Hematopoietic multipotent progenitor cell (in vitro differentiated cells): ENCODE results near the gene ZFP3. TPM values are rescaled to one million over a fixed set of nuclear protein-coding genes. Genes with fewer than 3 reads are reported as not detected.
"Not testable (repeated sequence)": the region's sequence is repeated elsewhere in the genome, so short reads cannot be mapped to it uniquely, and the experiment has no call there.

ENCODE experiments used
- DNase-seq, 3 donors: peaks; one replicate each; pipeline ENCODE4 v3.0.0-alpha.2; 2011 to 2015; ENCODE audit warnings: low read depth in 2 of 3, low spot score in 2 of 3
- small RNA-seq: library from RNA; depleted of rRNA; stranded (forward); fragments of <200 nt; gene quantifications from one replicate; pipeline ENCODE3, GENCODE V24; 2012
- total RNA-seq: library from RNA; depleted of rRNA; stranded (reverse); fragments of >200 nt; gene quantifications from one replicate; pipeline ENCODE4 v1.2.3, GENCODE V29; 2012

Gene ZFP3
- total RNA-seq, 1 donor: 1.3 TPM

DNA sequence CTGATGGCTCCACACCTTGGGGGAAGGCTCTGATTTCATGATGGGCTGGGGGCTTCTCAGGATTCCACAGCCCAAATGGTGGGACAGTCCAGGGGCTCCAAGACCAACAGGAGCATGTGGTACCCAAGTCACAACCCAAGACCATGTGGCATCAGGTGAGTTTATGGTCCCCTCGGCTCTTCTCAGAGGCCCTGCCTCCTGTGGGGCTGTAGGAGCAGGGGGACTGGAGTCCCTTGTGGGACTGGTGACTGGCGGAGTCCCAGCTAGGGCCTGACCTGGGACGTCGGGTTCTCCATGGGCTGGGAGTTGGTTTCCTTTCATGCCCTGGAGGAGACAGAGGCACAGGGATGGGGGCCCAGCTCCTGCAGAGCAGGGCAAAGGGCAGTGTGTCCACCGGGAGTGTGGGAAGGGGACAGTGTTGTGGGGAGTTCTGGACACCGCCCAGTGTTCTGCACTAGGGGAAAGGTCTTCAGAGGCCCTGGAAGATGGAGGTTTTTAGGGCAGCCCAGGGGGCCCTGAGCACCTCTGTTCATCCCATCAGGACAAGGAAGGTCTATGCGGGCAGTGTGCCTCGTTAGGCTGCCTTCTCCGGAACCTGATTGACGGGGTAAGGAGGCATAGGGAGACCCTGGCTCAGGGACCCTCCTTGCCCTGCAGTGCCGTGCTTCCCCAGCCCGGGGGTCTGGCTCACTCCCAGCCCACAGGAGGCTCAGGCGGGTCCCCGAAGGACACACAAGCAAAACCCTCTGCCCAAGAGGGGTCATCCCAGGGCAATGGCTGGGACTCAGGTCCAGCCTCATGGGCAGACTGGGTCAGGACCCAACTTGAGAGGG, 58.5 kb downstream of the ZFP3 start:
- DNase-seq: not testable (repeated sequence)

DNA sequence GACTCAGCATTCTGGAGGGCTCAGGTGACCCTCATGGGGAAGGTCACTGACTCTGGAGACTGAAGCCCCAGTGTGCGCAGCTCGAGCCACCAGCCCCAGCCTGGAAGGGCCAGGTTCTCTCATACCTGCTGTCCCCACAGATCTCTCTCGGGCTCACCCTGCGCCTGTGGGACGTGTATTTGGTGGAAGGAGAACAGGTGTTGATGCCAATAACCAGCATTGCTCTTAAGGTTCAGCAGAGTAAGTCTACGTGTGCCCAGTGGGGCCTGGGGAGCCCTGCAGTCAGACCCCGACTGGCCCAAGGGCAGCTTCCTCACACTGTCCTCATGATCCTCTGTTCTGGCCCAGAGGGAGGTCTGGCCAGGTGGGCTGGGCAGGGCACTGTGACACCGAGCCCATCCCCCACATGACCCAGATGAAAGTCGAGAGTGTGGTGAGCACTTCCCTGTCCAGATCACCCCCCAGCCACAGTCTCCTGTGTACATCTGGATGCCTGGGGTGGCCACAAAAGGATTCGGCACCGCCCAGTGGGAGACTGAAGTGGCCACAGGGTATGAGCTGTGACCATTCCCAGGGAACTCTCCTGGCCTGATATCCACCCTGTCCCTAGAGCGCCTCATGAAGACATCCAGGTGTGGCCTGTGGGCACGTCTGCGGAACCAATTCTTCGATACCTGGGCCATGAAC, 59.4 kb downstream of the ZFP3 start:
- DNase-seq: not testable (repeated sequence)

DNA sequence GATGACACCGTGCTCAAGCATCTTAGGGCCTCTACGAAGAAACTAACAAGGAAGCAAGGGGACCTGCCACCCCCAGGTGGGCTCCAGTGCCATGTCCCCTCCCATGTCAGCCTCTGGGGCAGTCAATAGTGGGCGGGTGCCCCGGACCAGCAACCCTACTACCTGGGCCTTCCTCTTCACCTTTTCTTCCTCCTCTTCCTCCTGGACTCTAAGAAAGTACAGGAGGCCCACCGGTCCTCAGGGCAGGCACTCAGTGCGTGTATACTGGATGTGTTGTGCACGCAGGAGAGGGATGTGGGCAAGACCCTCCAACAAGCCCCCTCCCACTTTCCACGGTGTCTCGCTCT, 59.9 kb downstream of the ZFP3 start:
- DNase-seq: not testable (repeated sequence)

GRCh38 chr17:5138616-5139457, 60.6 kb downstream of the ZFP3 start:
- no peak for DNase-seq

DNA sequence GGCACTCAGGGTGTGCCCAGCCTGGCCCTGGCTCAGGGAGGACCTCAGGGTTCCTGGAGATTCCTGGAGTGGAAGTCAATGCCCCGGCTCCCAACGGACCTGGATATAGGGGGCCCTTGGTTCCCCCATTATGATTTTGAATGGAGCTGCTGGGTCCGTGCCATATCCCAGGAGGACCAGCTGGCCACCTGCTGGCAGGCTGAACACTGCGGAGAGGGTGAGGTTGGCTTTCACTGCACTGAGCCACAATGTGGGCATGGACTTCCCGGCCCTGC, 61.1 kb downstream of the ZFP3 start:
- DNase-seq: no peak

- DNase-seq: not testable (repeated sequence)
Measured at GRCh38 chr17:5142877-5143276, 64.6 kb downstream of the ZFP3 start.

Small RNA genes within 50 kb of the gene (small RNA-seq; reads per million reads assigned to genes)
- gene AC012146.4: not detected

Other genes starting within 250 kb of the ZFP3 start
- 21.0 TPM for gene MINK1, start 245.1 kb upstream of the ZFP3 start, total RNA-seq
- 18.3 TPM for gene C17orf107, start 178.9 kb upstream of the ZFP3 start, total RNA-seq
- gene CHRNE, start 175.4 kb upstream of the ZFP3 start, total RNA-seq: 5.4 TPM
- 2.2 TPM for gene GP1BA, start 146.2 kb upstream of the ZFP3 start, total RNA-seq
- 78.6 TPM for gene SLC25A11, start 138.4 kb upstream of the ZFP3 start, total RNA-seq
- gene RNF167, start 138.2 kb upstream of the ZFP3 start, total RNA-seq: 27.5 TPM
- gene PFN1, start 129.9 kb upstream of the ZFP3 start, total RNA-seq: 429 TPM
- 2.4 TPM for gene ENO3, start 127.3 kb upstream of the ZFP3 start, total RNA-seq
- gene SPAG7, start 110.7 kb upstream of the ZFP3 start, total RNA-seq: 31.2 TPM
- gene CAMTA2, start 90.8 kb upstream of the ZFP3 start, total RNA-seq: 6.2 TPM
- not detected for gene INCA1, start 80.9 kb upstream of the ZFP3 start, total RNA-seq
- gene KIF1C, start 80.5 kb upstream of the ZFP3 start, total RNA-seq: 1.1 TPM
- gene SLC52A1, start 43.0 kb upstream of the ZFP3 start, total RNA-seq: not detected
- 4.8 TPM for gene ZNF232, start 33.4 kb downstream of the ZFP3 start, total RNA-seq
- 2.2 TPM for gene USP6, start 37.6 kb downstream of the ZFP3 start, total RNA-seq
- 17.5 TPM for gene ZNF594, start 113.4 kb downstream of the ZFP3 start, total RNA-seq
- gene SCIMP, start 156.4 kb downstream of the ZFP3 start, total RNA-seq: 0.54 TPM
- 11.0 TPM for gene RABEP1, start 203.8 kb downstream of the ZFP3 start, total RNA-seq